Gastroesophageal sphincter (tissue), 4 donors: ENCODE data around the gene XIRP2. TPM values are rescaled to one million over a fixed set of nuclear protein-coding genes. Genes with fewer than 3 reads are reported as not detected.

Experiments
- ATAC-seq: fragments of 150-250 bp; one replicate; pipeline ENCODE4 v1.9.1; 2016; ENCODE audit warnings: mild to moderate bottlenecking, moderate library complexity
- H3K27ac ChIP-seq, 4 donors: fragments of 200-600 bp; sonication (generic) in 3 of 4; 1 replicate in 3 of 4; 2 replicates in 1 of 4; pipeline ENCODE4 v1.5.1; 2016 to 2019
- H3K27me3 ChIP-seq: fragments of 200-600 bp; sonication (generic); one replicate; pipeline ENCODE4 v1.5.1; 2019
- H3K36me3 ChIP-seq, 2 donors: fragments of 200-600 bp; sonication (generic); one replicate each; pipeline ENCODE4 v1.5.1; 2019; ENCODE audit warnings: control low read depth in 1 of 2
- H3K4me1 ChIP-seq, 3 donors: fragments of 200-600 bp; sonication (generic); 1 replicate in 2 of 3; 2 replicates in 1 of 3; pipeline ENCODE4 v1.5.1; 2016 to 2019; ENCODE audit warnings: control low read depth in 2 of 3
- H3K4me3 ChIP-seq, 2 donors: fragments of 200-600 bp; sonication (generic); one replicate each; pipeline ENCODE4 v1.5.1; 2019; ENCODE audit warnings: mild to moderate bottlenecking in 1 of 2, moderate library complexity in 1 of 2
- H3K9me3 ChIP-seq, 3 donors: fragments of 200-600 bp; sonication (generic); one replicate each; pipeline ENCODE4 v1.5.1; 2017 to 2019; ENCODE audit warnings: control low read depth in 2 of 3
- EP300 ChIP-seq: sonication (generic); formaldehyde crosslinking; IDR thresholded peaks from one replicate; pipeline ENCODE4 v1.6.1; 2017; ENCODE audit warnings: antibody characterized with exemption, mild to moderate bottlenecking
- POLR2A ChIP-seq, 2 donors: fragments of 450-650 bp; IDR thresholded peaks; one replicate each; pipeline ENCODE4 v1.6.1; 2017; ENCODE audit warnings: antibody characterized with exemption in 2 of 2, mild to moderate bottlenecking in 2 of 2, moderate library complexity in 1 of 2
- POLR2AphosphoS5 ChIP-seq: sonication (generic); formaldehyde crosslinking; IDR thresholded peaks from one replicate; pipeline ENCODE4 v1.6.1; 2017; ENCODE audit warnings: antibody characterized with exemption
- WGBS, 2 donors: methylation state at CpG; one replicate each; pipeline ENCODE4 v1.1.5; 2018; ENCODE audit warnings: low coverage in 1 of 2; 5-methylcytosine and 5-hydroxymethylcytosine counted together
- total RNA-seq, 4 donors: library from RNA; depleted of rRNA; stranded (reverse); fragments of >200 nt; gene quantifications; one replicate each; pipeline ENCODE4 v1.1.0, GENCODE V29; 2016
- TF ChIP-seq, protein P1 (sequence below), 4 experiments: fragments of 200-600 bp in 2 of 4; fragments of 450-650 bp in 2 of 4; sonication (generic) in 1 of 4; IDR thresholded peaks; one replicate each; pipeline ENCODE4 v1.5.1; 2017 to 2019; ENCODE audit warnings: antibody characterized with exemption in 4 of 4, mild to moderate bottlenecking in 2 of 4, moderate library complexity in 2 of 4

Gene XIRP2
- total RNA-seq, 4 donors from 2014 or later: 0.19 TPM; not detected in 3

DNA sequence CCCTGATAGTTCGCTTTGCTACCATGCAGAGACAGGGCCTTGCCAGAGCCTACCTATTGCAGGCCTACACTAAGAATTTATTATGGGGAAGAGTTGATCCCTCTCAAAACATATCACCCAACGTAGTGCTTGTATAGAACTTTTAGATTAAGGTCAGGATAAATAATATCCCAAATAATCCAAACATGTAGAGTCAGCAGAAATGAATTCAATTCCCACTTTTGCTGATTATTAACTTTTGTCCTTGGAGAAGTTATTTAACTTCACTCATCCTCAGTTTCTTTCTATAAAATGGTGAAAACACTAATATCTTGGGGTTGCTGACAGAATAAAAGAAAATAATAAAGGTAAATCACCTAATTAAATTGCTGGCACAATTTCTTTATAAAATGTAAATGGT, 294.1 kb downstream of the XIRP2 start:
- no peak for ATAC-seq
- Histone ChIP-seq H3K27ac (no peak overlapping the region), H3K9me3 (no peaks in the 10 kb centered on the region), H3K27me3 (no peaks in the 10 kb centered on the region), H3K4me1 (peaks cover 0 to 13% (median 4%) of the 10 kb centered on the region in 3 donors), H3K4me3 (no peak overlapping the region), H3K36me3 (no peaks in the 10 kb centered on the region)
- TF ChIP-seq POLR2AphosphoS5 (no peak), EP300 (no peak), POLR2A (IDR thresholded peaks at IDR 0.05) (no peak)
- TF ChIP-seq, protein P1, sequence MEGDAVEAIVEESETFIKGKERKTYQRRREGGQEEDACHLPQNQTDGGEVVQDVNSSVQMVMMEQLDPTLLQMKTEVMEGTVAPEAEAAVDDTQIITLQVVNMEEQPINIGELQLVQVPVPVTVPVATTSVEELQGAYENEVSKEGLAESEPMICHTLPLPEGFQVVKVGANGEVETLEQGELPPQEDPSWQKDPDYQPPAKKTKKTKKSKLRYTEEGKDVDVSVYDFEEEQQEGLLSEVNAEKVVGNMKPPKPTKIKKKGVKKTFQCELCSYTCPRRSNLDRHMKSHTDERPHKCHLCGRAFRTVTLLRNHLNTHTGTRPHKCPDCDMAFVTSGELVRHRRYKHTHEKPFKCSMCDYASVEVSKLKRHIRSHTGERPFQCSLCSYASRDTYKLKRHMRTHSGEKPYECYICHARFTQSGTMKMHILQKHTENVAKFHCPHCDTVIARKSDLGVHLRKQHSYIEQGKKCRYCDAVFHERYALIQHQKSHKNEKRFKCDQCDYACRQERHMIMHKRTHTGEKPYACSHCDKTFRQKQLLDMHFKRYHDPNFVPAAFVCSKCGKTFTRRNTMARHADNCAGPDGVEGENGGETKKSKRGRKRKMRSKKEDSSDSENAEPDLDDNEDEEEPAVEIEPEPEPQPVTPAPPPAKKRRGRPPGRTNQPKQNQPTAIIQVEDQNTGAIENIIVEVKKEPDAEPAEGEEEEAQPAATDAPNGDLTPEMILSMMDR (IDR thresholded peaks at IDR 0.05): no peak
- WGBS, 2 donors: 65 to 86% methylated on average over 1 to 2 of the region's 2 CpGs

DNA sequence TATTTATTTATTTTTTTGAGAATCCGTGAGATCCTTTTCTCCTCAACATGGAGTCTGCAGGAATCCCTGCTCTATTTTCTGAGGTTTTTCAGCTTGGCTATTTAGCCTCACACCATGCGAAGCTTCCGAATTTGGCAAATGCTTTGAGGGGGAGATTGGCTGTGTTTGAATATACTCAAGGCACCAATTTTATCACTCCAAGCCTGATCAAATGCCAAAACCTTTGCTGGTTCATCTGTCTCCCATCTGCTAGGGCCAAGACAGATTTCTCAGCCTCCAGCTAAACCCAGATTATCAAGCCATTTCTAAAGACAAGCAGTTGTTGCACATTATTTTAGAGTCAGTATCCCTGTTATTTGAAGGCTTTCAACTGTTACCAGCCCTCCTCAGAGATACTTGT, 295.7 kb downstream of the XIRP2 start:
- TF ChIP-seq EP300: no peak
- no peak for TF ChIP-seq POLR2AphosphoS5
- TF ChIP-seq POLR2A (IDR thresholded peaks at IDR 0.05): no peak
- TF ChIP-seq, protein P1 (IDR thresholded peaks at IDR 0.05): no peak
- no peak for ATAC-seq
- Histone ChIP-seq H3K27ac (no peak overlapping the region), H3K9me3 (no peaks in the 10 kb centered on the region), H3K4me3 (no peak overlapping the region), H3K36me3 (no peaks in the 10 kb centered on the region), H3K27me3 (no peaks in the 10 kb centered on the region), H3K4me1 (peaks cover 0 to 28% (median 4%) of the 10 kb centered on the region in 3 donors)
- 57 to 75% methylated on average over 3 of the region's 3 CpGs for WGBS, 2 donors

DNA sequence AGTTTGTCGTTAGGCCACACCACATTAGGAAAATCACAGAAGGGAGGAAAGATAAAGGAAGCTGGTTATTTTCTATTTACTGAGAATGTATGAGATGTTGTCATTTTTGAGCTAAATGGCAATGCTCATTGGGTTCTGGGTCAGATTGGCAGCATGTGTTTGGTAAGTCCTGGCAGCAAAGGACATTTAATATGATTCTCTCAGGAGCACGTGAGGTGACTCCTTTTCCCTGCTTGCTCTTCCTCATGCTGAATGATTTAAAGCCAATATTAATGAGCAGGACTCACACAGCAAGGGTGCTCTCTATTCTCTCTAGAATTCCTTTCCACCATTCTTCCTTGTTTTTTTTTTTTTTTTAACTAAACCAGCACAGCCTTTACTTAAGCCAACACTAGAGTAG, 298.2 kb downstream of the XIRP2 start:
- Histone ChIP-seq H3K4me3 (no peak overlapping the region), H3K9me3 (no peaks in the 10 kb centered on the region), H3K4me1 (peaks cover 0 to 48% (median 4%) of the 10 kb centered on the region in 3 donors), H3K36me3 (no peaks in the 10 kb centered on the region), H3K27ac (no peak overlapping the region), H3K27me3 (no peaks in the 10 kb centered on the region)
- ATAC-seq: no peak
- TF ChIP-seq, protein P1 (IDR thresholded peaks at IDR 0.05): no peak
- TF ChIP-seq POLR2AphosphoS5 (no peak), POLR2A (IDR thresholded peaks at IDR 0.05) (no peak), EP300 (no peak)
- WGBS, 2 donors: 83 to 92% methylated on average over 2 of the region's 2 CpGs

DNA sequence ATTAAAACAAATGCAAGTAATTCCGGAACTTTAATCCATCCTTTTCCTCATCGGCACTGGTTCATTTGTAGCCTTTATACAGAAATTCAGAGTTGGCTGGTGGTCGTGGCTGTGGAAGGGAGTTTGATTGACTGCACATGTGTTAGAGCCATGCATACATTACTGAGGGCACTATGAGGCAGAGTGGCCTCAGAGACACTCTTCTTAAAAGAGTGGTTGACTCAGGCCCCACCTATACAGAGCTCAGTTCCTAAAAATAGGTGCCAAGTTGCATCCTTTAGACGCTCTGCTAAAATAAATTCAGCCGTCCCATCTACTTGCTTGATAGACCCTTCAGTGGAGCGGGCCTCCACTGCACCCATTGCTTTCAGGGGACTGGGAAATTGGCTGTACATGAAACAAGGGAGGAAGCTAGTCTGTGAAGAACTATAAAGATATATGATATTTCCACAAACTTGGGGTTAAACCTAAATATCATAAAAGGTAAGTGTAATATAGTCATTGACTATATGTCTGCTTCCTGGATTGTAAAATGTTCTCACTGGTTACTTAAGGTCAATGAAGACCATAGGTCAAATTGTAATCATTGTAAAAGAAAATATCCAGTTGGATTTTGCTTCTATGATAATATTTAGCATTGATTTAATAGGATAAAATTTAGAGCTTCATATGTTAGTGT, 298.9 kb downstream of the XIRP2 start:
- Histone ChIP-seq H3K36me3 (no peaks in the 10 kb centered on the region), H3K9me3 (no peaks in the 10 kb centered on the region), H3K4me3 (no peak overlapping the region), H3K27me3 (no peaks in the 10 kb centered on the region), H3K27ac (peak overlapping the region in 1 of 4 donors; percentile 69), H3K4me1 (peaks cover 0 to 48% (median 4%) of the 10 kb centered on the region in 3 donors)
- ATAC-seq: no peak
- 63 to 72% methylated on average over 6 of the region's 6 CpGs for WGBS, 2 donors
- TF ChIP-seq, protein P1 (IDR thresholded peaks at IDR 0.05): no peak
- TF ChIP-seq POLR2A (IDR thresholded peaks at IDR 0.05) (no peak), POLR2AphosphoS5 (no peak), EP300 (no peak)
